Adrenal gland (tissue), 12 donors: Measurements from ENCODE around the gene FUT7. TPM values are rescaled to one million over a fixed set of nuclear protein-coding genes. Genes with fewer than 3 reads are reported as not detected.
A peak's percentile ranks its signal among the peaks of the same experiment; 100 is the strongest.

Source experiments
- DNase-seq, 7 donors: peaks; one replicate each; pipeline ENCODE4 v3.0.0-alpha.2; 2019 to 2020
- H3K27ac ChIP-seq, 5 donors: fragments of 200-600 bp; sonication (generic) in 4 of 5; 1 replicate in 3 of 5; 2 replicates in 2 of 5; pipeline versions ENCODE4 v1.5.1 to v1.8.0; 2016 to 2020; ENCODE audit warnings: mild to moderate bottlenecking in 1 of 5
- H3K27me3 ChIP-seq: fragments of 200-600 bp; 2 replicates; pipeline ENCODE4 v1.8.0; 2021
- H3K36me3 ChIP-seq, 2 donors: fragments of 200-600 bp; replicated peaks in 1 of 2; 1 replicate in 1 of 2; 2 replicates in 1 of 2; pipeline versions ENCODE4 v1.5.1 to v1.8.0; 2018 to 2022
- H3K4me1 ChIP-seq, 2 donors: fragments of 200-600 bp; replicated peaks in 1 of 2; 1 replicate in 1 of 2; 2 replicates in 1 of 2; pipeline versions ENCODE4 v1.5.1 to v1.8.0; 2018 to 2021
- H3K4me3 ChIP-seq, 4 donors: fragments of 200-600 bp; sonication (generic) in 3 of 4; one replicate each; pipeline ENCODE4 v1.5.1; 2016 to 2018
- H3K9me3 ChIP-seq, 3 donors: fragments of 200-600 bp; sonication (generic) in 1 of 3; replicated peaks in 1 of 3; 1 replicate in 2 of 3; 2 replicates in 1 of 3; pipeline versions ENCODE4 v1.5.1 to v1.8.0; 2016 to 2021
- POLR2A ChIP-seq, 2 donors: fragments of 450-650 bp; IDR thresholded peaks; one replicate each; pipeline ENCODE4 v1.6.1; 2017; ENCODE audit warnings: antibody characterized with exemption in 2 of 2, mild to moderate bottlenecking in 2 of 2, moderate library complexity in 1 of 2
- WGBS, 4 donors: extraction: QIAGEN DNeasy Blood & Tissue Kit in 2 of 4; methylation state at CpG; one replicate each; pipeline versions ENCODE4 v1.1.5 to v1.1.7; 2013 to 2017; 5-methylcytosine and 5-hydroxymethylcytosine counted together
- intact Hi-C, 2 donors: fragments of 100-400 bp; cut with DNase I; formaldehyde crosslinking; loops; one replicate each; pipeline versions ENCODE4 v1.14.1 to v1.15.0; 2022 to 2023
- polyA plus RNA-seq, 3 donors: library from polyadenylated mRNA; stranded (reverse); fragments of 200-250 nt in 2 of 3; fragments of 350-450 nt in 1 of 3; fragmentation: Illumina TruSeq in 1 of 3; extraction: RNeasy Lipid Tissue Mini Kit (QIAGEN cat#74804) in 1 of 3; gene quantifications; one replicate each; pipeline ENCODE4 v1.2.3, GENCODE V29; 2013 to 2014
- total RNA-seq, 9 donors: library from RNA; depleted of rRNA in 4 of 9; stranded (reverse); fragments of >200 nt in 4 of 9; fragments of 120-200 nt in 1 of 9; fragmentation: NEBNext Ultra II Directional in 1 of 9; extraction: Animal tissue kit (Norgen Biotek cat#: 25700) in 1 of 9; gene quantifications; one replicate each; pipeline versions ENCODE4 v1.1.0 to v1.2.4, GENCODE V29; 2013 to 2023
- TF ChIP-seq, protein P1 (sequence below), 6 experiments: fragments of 450-650 bp in 4 of 6; fragments of 200-600 bp in 2 of 6; sonication (generic) in 1 of 6; IDR thresholded peaks; 1 replicate in 5 of 6; 2 replicates in 1 of 6; pipeline versions ENCODE4 v1.5.1 to v1.8.0; 2016 to 2021; ENCODE audit warnings: antibody characterized with exemption in 6 of 6, mild to moderate bottlenecking in 2 of 6, moderate library complexity in 1 of 6
- donor health status: healthy with polysubstance abuse.
- donor health status: Bipolar disorder and iron deficiency.
- donor health status: DM: yes; HTN: yes; CAD: no.
- donor health status: DM: no; HTN: no; CAD: no.
- donor health status: DM: no; HTN: no; CAD: no.
- donor health status: DM: yes; HTN: yes; CAD: no.

Gene FUT7
- total and polyA plus RNA-seq, 12 donors = 0.11 to 0.69 (median 0.17) TPM; not detected in 5

GRCh38 chr9:137077758-137078693 lies 46.1 kb upstream of the FUT7 start:
- Histone ChIP-seq H3K4me1 (peaks cover 6 to 20% of the 10 kb centered on the region in 2 donors), H3K9me3 (no peaks in the 10 kb centered on the region), H3K36me3 (peaks cover 0 to 36% of the 10 kb centered on the region in 2 donors), H3K27me3 (no peaks in the 10 kb centered on the region), H3K27ac (peak overlapping the region in 2 of 5 donors; percentile 64 to 73), H3K4me3 (peak overlapping the region; percentile 25 to 87 (median 42))
- 8 to 25% (median 12%) methylated on average over 5 to 75 of the region's 76 CpGs for whole genome bisulfite sequencing, 4 donors
- intact Hi-C loops = no loop called here
- DNase-seq = peak in 2 of 7 donors; percentile 35 to 44
- no peak for TF ChIP-seq POLR2A (IDR thresholded peaks at IDR 0.05)
- TF ChIP-seq, protein P1, sequence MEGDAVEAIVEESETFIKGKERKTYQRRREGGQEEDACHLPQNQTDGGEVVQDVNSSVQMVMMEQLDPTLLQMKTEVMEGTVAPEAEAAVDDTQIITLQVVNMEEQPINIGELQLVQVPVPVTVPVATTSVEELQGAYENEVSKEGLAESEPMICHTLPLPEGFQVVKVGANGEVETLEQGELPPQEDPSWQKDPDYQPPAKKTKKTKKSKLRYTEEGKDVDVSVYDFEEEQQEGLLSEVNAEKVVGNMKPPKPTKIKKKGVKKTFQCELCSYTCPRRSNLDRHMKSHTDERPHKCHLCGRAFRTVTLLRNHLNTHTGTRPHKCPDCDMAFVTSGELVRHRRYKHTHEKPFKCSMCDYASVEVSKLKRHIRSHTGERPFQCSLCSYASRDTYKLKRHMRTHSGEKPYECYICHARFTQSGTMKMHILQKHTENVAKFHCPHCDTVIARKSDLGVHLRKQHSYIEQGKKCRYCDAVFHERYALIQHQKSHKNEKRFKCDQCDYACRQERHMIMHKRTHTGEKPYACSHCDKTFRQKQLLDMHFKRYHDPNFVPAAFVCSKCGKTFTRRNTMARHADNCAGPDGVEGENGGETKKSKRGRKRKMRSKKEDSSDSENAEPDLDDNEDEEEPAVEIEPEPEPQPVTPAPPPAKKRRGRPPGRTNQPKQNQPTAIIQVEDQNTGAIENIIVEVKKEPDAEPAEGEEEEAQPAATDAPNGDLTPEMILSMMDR (IDR thresholded peaks at IDR 0.05) = no peak

GRCh38 chr9:137077010-137077747 lies 45.3 kb upstream of the FUT7 start, which contains the start of gene UAP1L1:
TSS of gene UAP1L1 (plus strand) at chr9:137077517. CDS start at chr9:137077533, 16 bp downstream.
- Histone ChIP-seq H3K4me3 (peak within 1 kb of the TSS; percentile 25 to 87 (median 42)), H3K27ac (peak within 1 kb of the TSS in 3 of 5 donors; percentile 43 to 73 (median 64)), H3K27me3 (no peaks in the 10 kb centered on the region), H3K9me3 (no peaks in the 10 kb centered on the region), H3K4me1 (peaks cover 6 to 17% of the 10 kb centered on the region in 2 donors), H3K36me3 (peaks cover 0 to 28% of the 10 kb centered on the region in 2 donors)
- intact Hi-C loops = no loop called here
- 2 to 3% (median 2%) methylated on average over 13 to 81 of the region's 87 CpGs; no CpG with 5 or more reads in 1 of the 4 donors for WGBS, 4 donors
- DNase-seq = peak; percentile 82 to 91 (median 85)
- TF ChIP-seq, protein P1 (IDR thresholded peaks at IDR 0.05) = no peak
- peak; percentile 50 to 66 for TF ChIP-seq POLR2A (IDR thresholded peaks at IDR 0.05)

DNA sequence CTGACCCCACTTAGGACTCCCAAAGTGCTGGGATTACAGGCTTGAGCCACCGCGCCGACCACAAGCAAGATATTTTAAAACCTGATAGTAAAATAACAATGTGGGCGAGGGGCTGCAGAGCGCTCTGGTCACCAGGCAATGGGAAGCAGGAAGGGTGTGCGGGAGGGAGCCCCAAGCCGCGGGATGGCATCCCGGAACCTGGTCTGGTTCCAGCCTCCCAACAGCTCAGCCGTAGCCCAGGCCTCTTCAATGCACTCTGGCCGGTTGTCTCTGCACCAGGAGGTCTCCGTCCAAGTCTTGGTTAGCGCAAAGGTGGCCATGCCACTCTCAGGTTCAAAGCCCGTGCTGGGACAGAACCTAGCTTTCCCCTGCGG lies 44.7 kb upstream of the FUT7 start:
- TF ChIP-seq POLR2A (IDR thresholded peaks at IDR 0.05) = no peak
- TF ChIP-seq, protein P1 (IDR thresholded peaks at IDR 0.05) = no peak
- peaks cover 6 to 17% of the 10 kb centered on the region in 2 donors for H3K4me1 ChIP-seq
- peak overlapping the region in 1 of 4 donors; percentile 87 for H3K4me3 ChIP-seq
- intact Hi-C loops = no loop called here
- no peaks in the 10 kb centered on the region for H3K9me3 ChIP-seq
- H3K36me3 ChIP-seq = peaks cover 0 to 26% of the 10 kb centered on the region in 2 donors
- H3K27me3 ChIP-seq = no peaks in the 10 kb centered on the region
- 61 to 89% (median 68%) methylated on average over 5 to 15 of the region's 15 CpGs for WGBS, 4 donors
- peak overlapping the region in 3 of 5 donors; percentile 43 to 73 (median 64) for H3K27ac ChIP-seq
- DNase-seq = no peak

DNA sequence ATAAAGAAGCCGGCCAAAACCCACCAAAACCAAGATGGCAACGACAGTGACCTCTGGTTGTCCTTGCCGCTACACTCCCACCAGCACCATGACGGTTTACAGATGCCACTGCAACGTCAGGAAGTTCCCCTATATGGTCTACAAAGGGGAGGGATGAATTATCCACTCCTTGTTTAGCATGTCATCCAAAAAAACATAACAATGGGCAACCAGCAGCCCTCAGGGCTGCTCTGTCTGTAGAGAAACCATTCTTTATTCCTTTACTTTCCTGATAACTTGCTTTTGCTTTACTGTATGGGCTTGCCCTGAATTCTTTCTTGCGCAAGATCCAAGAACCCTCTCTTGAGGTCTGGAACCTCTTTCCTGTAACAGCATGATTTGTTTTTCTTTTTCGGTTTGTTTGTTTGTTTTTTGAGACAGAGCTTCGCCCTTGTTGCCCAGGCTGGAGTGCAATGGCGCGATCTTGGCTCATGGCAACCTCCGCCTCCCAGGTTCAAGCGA lies 43.4 kb upstream of the FUT7 start:
- H3K36me3 ChIP-seq = peaks cover 0 to 16% of the 10 kb centered on the region in 2 donors
- TF ChIP-seq POLR2A (IDR thresholded peaks at IDR 0.05) = no peak
- TF ChIP-seq, protein P1 (IDR thresholded peaks at IDR 0.05) = no peak
- H3K27ac ChIP-seq = no peak overlapping the region
- DNase-seq = no peak
- H3K4me3 ChIP-seq = no peak overlapping the region
- peaks cover 6 to 24% of the 10 kb centered on the region in 2 donors for H3K4me1 ChIP-seq
- no peaks in the 10 kb centered on the region for H3K27me3 ChIP-seq
- WGBS, 4 donors = 75 to 78% (median 76%) methylated on average over 12 of the region's 12 CpGs
- intact Hi-C loops = no loop called here
- H3K9me3 ChIP-seq = no peaks in the 10 kb centered on the region
